RPMI8226 (cell line): Measurements from ENCODE around the gene FAM53A.
A peak's percentile ranks its signal among the peaks of the same experiment; 100 is the strongest.
"Not testable (repeated sequence)": the region's sequence is repeated elsewhere in the genome, so short reads cannot be mapped to it uniquely, and the experiment has no call there.

Experiments
- DNase-seq: peaks from one replicate; pipeline ENCODE4 v3.0.0-alpha.2; 2015

The FAM53A gene

GRCh38 chr4:1684506-1685234, 557 bp upstream of the FAM53A start:
- no peak for DNase-seq

GRCh38 chr4:1683261-1683735, 815 bp downstream of the FAM53A start:
- no peak for DNase-seq

DNA sequence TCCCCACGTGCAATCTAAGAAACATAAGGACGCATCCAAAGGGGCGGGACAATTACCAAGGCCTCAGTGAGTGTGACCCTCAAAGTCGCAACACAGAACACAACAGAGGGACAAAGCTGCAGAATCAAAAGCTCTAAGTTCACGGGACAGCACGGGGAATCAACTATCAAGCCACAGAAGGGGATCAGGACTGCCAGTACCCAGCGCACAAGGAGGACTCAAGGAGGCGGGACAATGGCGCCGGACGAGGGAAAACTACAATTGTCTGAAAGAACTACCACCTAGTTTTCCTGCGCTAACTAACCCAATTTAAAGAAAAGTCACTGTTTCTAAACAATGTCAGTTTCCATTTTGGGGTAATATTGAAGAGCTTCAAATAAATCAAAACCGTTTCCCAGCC, 1.3 kb downstream of the FAM53A start:
- DNase-seq, result no peak

GRCh38 chr4:1678244-1678643, 5.9 kb downstream of the FAM53A start:
- DNase-seq, result no peak

DNA sequence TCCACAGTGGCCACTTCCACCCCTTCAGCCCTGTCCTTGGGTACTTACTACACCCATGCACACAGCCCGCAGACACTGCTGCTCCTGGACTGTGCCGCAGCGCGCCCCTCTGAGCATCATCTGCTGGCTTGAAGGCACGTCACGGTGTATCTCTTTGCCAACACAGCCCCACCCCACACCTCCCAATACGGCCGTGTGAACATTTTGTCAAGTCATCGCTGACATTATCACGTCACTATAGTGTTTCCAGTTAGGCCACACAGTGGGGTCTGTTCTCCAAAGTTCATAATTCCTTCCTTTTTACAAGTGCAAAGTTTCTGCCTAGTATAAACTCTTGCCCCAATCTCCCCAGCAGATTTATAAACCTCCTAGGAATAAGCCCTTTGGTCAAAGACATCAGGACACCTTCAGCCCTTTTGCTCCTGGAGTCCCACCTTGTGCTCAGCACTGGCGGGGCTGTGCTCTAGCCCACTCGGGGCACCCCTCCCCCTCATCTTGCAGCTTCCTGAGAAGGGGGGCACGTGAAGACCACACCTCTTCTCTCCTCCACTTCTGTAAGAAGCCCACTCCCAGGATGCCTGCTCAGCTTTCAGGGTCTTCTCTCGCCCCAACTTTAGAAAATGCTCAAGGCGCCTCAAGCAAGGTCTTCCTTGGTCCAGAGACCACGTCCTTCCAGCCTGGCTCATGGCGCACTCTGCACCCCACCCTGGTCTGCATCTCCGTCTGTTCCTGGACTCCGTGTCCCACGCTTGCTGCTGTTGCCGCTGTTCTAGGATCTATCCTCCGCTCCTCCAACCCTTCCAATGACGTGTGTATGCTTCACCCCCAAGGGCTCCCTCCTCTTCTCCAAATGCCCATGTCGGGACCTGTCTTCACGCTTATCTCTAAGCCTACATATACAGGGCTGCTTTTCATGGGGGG, 7.2 kb downstream of the FAM53A start:
- DNase-seq, result no peak

DNA sequence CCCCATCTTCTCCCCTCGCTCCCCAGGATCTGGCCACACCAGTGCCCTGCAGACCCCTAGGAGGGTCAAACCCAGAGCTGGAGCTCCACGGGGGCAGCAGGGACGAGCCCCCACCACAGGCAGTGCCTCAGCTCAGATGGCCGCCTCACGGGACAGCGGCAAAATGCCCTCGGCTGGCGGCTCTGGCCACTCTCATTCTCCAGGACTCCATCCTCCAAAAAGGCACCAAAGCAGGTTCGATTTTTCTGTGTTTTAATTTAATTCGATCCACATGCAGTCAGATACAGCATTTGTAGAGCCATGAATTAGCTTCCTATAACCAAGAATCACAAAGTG, 8.3 kb downstream of the FAM53A start:
- no peak for DNase-seq

- DNase-seq, result no peak
These were observed 8.8 kb downstream of the FAM53A start for GRCh38 chr4:1675136-1675801.

DNA sequence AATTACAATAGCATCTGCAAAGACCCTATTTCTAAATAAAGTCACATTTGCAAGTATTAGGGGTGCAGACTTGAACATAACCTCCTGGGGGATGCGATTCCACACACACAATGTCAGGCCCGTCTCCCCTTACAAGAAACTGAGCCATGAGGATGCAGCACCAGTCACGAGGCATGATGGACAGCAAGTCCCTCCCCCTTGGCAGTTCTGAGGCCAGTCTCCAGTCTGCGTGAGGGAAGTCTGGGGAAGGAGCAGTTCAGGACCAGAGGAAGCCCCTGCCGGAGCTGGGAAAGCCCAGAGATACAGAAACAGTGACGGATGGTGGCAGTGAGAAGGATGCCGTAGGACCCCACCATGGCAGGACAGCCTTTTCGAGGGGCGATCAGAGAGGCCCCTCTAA, 9.4 kb downstream of the FAM53A start:
- no peak for DNase-seq

DNA sequence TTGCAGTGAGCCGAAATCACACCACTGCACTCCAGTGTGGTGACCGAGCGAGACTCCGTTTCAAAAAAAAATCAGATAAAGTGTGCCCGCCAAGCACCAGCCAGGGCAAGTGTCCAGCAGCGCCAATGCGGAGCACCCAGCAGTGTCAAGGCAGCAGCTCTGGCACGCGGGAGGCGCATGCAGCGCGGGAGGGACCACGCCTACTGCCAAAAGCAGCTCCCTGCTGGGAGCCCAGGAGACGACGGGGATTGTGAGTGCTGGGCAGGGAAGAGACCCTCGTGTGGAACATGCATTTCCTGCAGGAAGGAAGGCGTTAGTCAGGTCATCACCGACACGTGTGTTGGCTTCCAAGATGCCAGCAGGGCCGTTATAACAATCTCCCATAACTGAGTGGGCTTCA, 10.4 kb downstream of the FAM53A start:
- no peak for DNase-seq

GRCh38 chr4:1671011-1671410, 13.1 kb downstream of the FAM53A start:
- not testable (repeated sequence) for DNase-seq

GRCh38 chr4:1670279-1670678, 13.8 kb downstream of the FAM53A start:
- DNase-seq, result no peak

DNA sequence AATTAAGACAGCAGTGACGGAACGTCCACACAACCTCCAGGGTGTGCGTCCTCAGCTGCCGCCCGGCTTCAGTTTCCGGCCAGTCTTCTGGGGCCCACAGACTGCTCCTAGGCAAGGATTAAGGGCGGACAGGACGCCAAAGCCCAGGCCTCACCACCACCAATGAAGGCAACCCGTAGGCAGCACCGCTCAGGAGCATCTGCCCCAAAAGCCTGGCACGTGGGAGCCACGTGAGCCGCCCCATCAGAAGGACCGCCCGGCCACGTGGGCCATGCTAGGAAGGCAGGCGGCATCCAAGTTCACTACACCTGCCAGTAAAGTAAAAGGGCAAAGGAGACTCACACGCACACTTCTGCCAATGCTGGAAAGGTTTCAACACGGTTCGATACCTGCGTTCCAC, 14.3 kb downstream of the FAM53A start:
- DNase-seq, result no peak

DNA sequence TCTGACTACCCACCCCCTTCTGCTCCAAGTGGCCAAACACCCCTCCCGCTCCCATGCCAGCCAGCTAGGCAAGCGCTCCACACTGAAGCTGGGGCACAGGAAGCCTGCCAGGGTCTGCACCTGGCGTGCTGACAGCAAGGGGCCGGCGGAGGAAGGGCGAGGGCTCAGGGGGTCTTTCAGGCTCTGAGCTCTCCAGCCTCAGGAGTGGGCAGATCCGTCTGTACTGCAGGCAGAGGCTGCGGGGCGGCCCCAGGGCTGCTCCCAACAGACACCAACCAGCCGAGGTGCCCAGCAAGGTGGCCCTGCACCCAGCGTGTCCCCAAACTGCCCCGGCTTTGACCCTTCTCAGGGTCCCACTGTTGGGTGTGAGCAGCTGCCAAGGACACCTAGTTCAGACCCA, 14.8 kb downstream of the FAM53A start:
- DNase-seq, result no peak

DNA sequence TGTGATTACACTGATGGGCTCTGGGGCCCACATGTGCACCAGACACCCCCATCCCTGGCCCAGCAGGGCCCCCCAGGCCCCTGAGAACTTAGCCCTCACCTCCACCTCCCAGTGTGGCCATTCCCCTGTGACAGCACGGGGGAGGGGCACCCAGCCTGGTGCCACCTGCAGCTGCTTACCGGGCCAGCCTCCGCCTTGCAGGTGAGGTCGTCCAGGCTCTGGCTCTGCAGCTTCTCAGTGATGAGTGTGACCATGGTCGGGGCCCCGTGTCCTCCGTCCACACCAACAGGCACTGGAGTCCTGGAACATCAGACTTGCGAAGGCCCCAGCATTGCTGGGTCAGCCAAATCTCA, 15.6 kb downstream of the FAM53A start:
- no peak for DNase-seq

DNA sequence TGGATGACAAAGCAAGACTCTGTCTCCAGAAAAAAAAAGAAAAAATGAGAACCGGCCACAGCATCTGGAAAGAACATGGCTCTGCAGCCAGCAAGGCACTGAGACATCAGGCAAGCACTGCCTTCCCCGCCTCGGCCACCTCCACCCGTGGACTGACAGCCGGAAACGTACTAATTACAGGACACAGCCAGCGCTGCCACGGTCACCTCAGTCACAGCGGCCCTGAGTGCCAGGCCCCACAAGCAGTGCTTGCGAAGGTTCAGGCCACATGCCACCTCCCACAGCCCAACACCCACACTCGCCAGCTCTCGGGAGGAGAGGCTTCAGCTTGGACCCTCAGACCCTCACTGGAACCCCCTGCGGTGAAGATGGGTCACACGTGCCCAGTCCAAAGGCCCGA, 16.8 kb downstream of the FAM53A start:
- DNase-seq, result no peak

DNA sequence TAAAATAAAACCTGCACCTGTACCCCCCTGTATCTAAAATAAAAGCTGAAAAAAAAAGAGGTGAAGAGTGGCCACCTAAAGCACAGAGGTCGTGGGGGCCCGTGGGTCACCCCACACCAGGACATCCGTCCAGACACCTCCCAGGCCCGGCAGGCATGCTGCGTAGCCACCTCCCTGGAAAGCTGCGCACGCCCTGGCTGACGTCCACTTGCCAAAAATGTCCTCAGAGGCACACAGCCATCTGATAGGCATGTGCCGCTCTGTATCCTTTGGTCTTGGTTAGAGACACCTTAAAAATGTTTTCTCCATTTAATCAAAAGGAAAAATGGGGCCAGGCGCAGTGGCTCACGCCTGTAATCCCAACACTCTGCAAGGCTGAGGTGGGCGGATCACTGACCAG, 17.7 kb downstream of the FAM53A start:
- DNase-seq, result peak; percentile 23

GRCh38 chr4:1664141-1664540, 20.0 kb downstream of the FAM53A start:
- DNase-seq, result no peak

DNA sequence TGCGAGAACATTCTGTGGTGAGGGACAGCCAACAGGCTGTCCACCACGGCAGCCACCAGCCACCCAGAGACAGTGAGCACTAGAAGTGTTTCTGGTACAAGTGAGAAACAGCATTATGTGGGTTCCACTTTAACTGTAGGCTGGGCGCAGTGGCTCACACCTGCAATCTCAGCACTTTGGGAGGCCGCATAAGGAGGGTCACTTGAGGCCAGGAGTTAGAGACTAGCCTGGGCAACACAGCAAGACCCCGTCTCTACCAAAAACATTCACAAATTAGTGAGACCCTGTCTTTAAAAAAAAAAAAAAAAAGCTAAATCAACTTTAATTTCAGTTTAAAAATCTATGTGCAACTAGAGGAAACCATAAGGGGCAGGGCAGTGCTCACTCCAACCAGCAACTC, 20.6 kb downstream of the FAM53A start:
- no peak for DNase-seq

DNA sequence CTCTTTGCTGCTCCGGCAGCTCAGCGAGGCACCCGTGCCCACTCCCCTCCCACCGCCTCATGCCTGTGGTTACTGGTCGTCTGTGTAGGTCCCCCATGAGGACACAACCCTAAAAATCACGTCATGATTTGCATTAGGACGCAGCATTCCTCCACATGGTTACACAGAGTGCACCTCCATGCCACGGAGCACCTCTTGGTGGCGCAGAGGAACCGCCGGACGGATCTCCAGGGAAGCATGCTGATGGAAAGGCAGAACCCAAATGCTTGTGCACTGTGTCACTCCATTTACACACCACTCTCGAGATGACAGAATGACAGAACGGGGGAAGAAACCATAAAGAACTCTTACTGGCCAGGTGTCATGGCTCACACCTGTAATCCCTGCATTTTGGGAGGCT, 22.4 kb downstream of the FAM53A start:
- DNase-seq, result no peak

- DNase-seq, result peak; percentile 11
These were observed 23.0 kb downstream of the FAM53A start for GRCh38 chr4:1660948-1661677.

GRCh38 chr4:1659104-1660043, 24.7 kb downstream of the FAM53A start:
- DNase-seq, result no peak

GRCh38 chr4:1658581-1658980, 25.5 kb downstream of the FAM53A start:
- no peak for DNase-seq
